ENCODE results near the gene PCDHB6.
"Not testable (repeated sequence)": the region's sequence is repeated elsewhere in the genome, so short reads cannot be mapped to it uniquely, and the experiment has no call there.

The PCDHB6 gene

DNA sequence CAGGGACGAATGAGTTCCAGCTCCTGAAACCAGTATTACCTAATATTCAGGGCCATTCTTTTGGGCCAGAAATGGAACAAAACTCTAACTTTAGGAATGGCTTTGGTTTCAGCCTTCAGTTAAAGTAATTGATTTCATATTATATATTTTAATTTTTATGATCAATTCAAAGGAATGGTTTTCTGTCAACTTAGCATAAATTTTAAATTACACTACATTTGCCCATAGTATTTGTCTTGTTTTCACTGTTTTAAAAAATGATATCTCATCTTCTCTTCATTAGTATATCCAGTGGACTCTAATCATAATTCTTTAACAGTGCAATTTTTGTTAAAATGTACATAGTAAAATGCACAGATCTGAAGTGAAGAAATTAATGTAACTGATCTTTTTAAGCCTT lies 30.5 kb downstream of the PCDHB6 start:
- Histone ChIP-seq H3K9me3 (ENCODE audit: low read depth, low read length) (no peaks in the 10 kb centered on the region), H3K27ac (no peak overlapping the region), H3K4me3 (no peak overlapping the region), H3K9ac (ENCODE audit: insufficient read length) (no peak overlapping the region), H3K36me3 (ENCODE audit: insufficient read depth, low read length) (no peaks in the 10 kb centered on the region)
- TF ChIP-seq FOXP2 (optimal IDR thresholded peaks at IDR 0.05; ENCODE audit: control extremely low read depth, extremely low read length, insufficient read depth), result no peak
- TF ChIP-seq POLR2AphosphoS5 (IDR thresholded peaks at IDR 0.05; ENCODE audit: borderline replicate concordance, low read depth, low read length), result no peak
- no peak for TF ChIP-seq EZH2 (IDR thresholded peaks at IDR 0.05)
- DNase-seq (ENCODE audit: low read depth, low spot score), result no peak

DNA sequence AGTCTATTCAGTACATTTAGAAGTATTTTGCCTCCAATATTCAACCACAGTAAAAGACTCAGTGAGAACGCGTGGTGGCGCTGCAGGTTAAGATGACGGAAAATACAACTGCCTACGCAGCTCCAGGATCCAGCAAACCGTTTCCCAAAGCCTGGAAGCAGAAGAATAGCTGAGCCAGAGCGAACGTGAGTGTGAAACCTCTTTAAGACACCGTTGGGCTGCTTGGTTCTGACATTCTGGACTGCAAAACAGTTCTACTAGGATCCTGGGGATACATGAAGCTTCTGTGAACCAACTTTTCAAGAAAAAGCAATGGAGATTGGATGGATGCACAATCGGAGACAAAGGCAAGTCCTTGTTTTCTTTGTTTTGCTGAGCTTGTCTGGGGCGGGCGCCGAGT lies 32.4 kb downstream of the PCDHB6 start, which contains the start of gene PCDHB16:
PCDHB16 (plus strand) TSS at position 140 of the 400 bp plus-strand sequence; CDS start at position 313, 173 bp downstream.
- Histone ChIP-seq H3K27ac (no peak within 1 kb of the TSS), H3K9me3 (ENCODE audit: low read depth, low read length) (no peaks in the 10 kb centered on the region), H3K4me3 (peak within 1 kb of the TSS; percentile 77), H3K9ac (ENCODE audit: insufficient read length) (peak within 1 kb of the TSS; percentile 76), H3K36me3 (ENCODE audit: insufficient read depth, low read length) (no peaks in the 10 kb centered on the region)
- TF ChIP-seq POLR2AphosphoS5 (IDR thresholded peaks at IDR 0.05; ENCODE audit: borderline replicate concordance, low read depth, low read length), result peak; percentile 44; the same call in 1 of the 2 replicates
- TF ChIP-seq FOXP2 (optimal IDR thresholded peaks at IDR 0.05; ENCODE audit: control extremely low read depth, extremely low read length, insufficient read depth), result no peak
- DNase-seq (ENCODE audit: low read depth, low spot score), result peak; percentile 68

DNA sequence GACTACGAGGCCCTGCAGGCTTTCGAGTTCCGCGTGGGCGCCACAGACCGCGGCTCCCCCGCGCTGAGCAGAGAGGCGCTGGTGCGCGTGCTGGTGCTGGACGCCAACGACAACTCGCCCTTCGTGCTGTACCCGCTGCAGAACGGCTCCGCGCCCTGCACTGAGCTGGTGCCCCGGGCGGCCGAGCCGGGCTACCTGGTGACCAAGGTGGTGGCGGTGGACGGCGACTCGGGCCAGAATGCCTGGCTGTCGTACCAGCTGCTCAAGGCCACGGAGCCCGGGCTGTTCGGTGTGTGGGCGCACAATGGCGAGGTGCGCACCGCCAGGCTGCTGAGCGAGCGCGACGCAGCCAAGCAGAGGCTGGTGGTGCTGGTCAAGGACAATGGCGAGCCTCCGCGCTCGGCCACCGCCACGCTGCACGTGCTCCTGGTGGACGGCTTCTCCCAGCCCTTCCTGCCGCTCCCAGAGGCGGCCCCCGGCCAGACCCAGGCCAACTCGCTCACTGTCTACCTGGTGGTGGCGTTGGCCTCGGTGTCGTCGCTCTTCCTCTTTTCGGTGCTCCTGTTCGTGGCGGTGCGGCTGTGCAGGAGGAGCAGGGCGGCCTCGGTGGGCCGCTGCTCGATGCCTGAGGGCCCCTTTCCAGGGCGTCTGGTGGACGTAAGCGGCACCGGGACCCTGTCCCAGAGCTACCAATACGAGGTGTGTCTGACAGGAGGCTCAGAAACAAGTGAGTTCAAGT lies 34.4 kb downstream of the PCDHB6 start:
- not testable (repeated sequence) for H3K27ac ChIP-seq; H3K9ac ChIP-seq (ENCODE audit: insufficient read length); H3K36me3 ChIP-seq (ENCODE audit: insufficient read depth, low read length); H3K9me3 ChIP-seq (ENCODE audit: low read depth, low read length); DNase-seq (ENCODE audit: low read depth, low spot score); H3K4me3 ChIP-seq

DNA sequence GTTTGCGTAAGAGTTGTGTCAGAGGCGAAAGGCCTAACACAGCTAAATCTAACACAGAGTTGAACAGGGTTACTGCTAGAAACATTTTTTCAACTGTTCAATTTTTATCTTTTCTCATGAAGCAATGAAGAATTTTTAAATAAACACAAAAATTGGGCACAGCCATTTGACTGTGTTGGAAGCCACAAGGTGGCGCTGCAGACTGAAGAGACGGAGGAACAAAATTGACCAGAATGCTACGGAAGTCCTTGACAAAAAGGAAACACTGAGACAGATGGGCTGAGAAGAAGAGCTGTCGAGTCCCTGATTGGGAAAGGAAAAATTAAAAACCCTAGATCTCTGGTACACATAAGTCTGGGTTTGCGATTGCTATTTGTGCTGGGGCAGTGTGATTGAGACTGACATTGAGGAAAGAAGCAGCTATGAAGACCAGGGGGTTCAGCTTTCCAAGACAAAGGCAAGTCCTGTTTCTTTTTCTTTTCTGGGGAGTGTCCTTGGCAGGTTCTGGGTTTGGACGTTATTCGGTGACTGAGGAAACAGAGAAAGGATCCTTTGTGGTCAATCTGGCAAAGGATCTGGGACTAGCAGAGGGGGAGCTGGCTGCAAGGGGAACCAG lies 37.1 kb downstream of the PCDHB6 start, which contains the start of gene PCDHB9:
PCDHB9 (plus strand) TSS at position 265 of the 616 bp plus-strand sequence; CDS start at position 423, 158 bp downstream.
- peak within 1 kb of the TSS; percentile 66 for H3K9ac ChIP-seq (ENCODE audit: insufficient read length)
- H3K9me3 ChIP-seq (ENCODE audit: low read depth, low read length), result no peaks in the 10 kb centered on the region
- no peak within 1 kb of the TSS for H3K27ac ChIP-seq
- peak within 1 kb of the TSS; percentile 66 for H3K4me3 ChIP-seq
- TF ChIP-seq FOXP2 (optimal IDR thresholded peaks at IDR 0.05; ENCODE audit: control extremely low read depth, extremely low read length, insufficient read depth) (no peak), POLR2AphosphoS5 (IDR thresholded peaks at IDR 0.05; ENCODE audit: borderline replicate concordance, low read depth, low read length) (no peak), EZH2 (IDR thresholded peaks at IDR 0.05) (no peak)
- DNase-seq (ENCODE audit: low read depth, low spot score), result no peak
- H3K36me3 ChIP-seq (ENCODE audit: insufficient read depth, low read length), result no peaks in the 10 kb centered on the region

DNA sequence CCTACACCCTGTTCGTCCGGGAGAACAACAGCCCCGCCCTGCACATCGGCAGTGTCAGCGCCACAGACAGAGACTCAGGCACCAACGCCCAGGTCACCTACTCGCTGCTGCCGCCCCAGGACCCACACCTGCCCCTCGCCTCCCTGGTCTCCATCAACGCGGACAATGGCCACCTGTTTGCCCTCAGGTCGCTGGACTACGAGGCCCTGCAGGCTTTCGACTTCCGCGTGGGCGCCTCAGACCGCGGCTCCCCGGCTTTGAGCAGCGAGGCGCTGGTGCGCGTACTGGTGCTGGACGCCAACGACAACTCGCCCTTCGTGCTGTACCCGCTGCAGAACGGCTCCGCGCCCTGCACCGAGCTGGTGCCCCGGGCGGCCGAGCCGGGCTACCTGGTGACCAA lies 38.8 kb downstream of the PCDHB6 start:
- not testable (repeated sequence) for H3K9ac ChIP-seq (ENCODE audit: insufficient read length); H3K27ac ChIP-seq; DNase-seq (ENCODE audit: low read depth, low spot score); H3K4me3 ChIP-seq; H3K36me3 ChIP-seq (ENCODE audit: insufficient read depth, low read length); H3K9me3 ChIP-seq (ENCODE audit: low read depth, low read length)

DNA sequence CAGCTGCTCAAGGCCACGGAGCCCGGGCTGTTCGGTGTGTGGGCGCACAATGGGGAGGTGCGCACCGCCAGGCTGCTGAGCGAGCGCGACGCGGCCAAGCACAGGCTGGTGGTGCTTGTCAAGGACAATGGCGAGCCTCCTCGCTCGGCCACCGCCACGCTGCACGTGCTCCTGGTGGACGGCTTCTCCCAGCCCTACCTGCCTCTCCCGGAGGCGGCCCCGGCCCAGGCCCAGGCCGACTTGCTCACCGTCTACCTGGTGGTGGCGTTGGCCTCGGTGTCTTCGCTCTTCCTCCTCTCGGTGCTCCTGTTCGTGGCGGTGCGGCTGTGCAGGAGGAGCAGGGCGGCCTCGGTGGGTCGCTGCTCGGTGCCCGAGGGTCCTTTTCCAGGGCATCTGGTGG lies 39.3 kb downstream of the PCDHB6 start:
- H3K27ac ChIP-seq; H3K4me3 ChIP-seq; H3K9ac ChIP-seq (ENCODE audit: insufficient read length); H3K9me3 ChIP-seq (ENCODE audit: low read depth, low read length); H3K36me3 ChIP-seq (ENCODE audit: insufficient read depth, low read length); DNase-seq (ENCODE audit: low read depth, low spot score): not testable (repeated sequence)

DNA sequence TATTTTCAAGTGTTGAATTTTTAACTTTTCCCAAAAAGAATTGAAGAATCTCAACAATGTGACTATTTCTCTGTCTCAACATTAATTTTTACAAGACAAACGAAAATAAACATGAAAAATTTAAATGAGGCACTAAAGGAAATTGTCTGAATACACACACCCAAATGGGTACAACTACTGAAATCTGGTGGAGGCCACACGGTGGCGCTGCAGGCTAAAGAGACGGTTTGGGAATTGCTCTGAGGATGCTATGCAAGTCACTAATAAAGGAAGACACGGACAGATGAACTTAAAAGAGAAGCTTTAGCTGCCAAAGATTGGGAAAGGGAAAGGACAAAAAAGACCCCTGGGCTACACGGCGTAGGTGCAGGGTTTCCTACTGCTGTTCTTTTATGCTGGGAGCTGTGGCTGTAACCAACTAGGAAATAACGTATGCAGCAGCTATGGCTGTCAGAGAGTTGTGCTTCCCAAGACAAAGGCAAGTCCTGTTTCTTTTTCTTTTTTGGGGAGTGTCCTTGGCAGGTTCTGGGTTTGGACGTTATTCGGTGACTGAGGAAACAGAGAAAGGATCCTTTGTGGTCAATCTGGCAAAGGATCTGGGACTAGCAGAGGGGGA lies 42.4 kb downstream of the PCDHB6 start, which contains the start of gene PCDHB10:
PCDHB10 (plus strand) TSS at position 244 of the 616 bp plus-strand sequence; CDS start at position 444, 200 bp downstream.
- DNase-seq (ENCODE audit: low read depth, low spot score), result no peak
- no peak within 1 kb of the TSS for H3K4me3 ChIP-seq

DNA sequence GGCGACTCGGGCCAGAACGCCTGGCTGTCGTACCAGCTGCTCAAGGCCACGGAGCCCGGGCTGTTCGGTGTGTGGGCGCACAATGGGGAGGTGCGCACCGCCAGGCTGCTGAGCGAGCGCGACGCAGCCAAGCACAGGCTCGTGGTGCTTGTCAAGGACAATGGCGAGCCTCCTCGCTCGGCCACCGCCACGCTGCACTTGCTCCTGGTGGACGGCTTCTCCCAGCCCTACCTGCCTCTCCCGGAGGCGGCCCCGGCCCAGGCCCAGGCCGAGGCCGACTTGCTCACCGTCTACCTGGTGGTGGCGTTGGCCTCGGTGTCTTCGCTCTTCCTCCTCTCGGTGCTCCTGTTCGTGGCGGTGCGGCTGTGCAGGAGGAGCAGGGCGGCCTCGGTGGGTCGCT lies 44.5 kb downstream of the PCDHB6 start:
- H3K4me3 ChIP-seq; H3K9ac ChIP-seq (ENCODE audit: insufficient read length); H3K36me3 ChIP-seq (ENCODE audit: insufficient read depth, low read length); H3K9me3 ChIP-seq (ENCODE audit: low read depth, low read length); H3K27ac ChIP-seq; DNase-seq (ENCODE audit: low read depth, low spot score): not testable (repeated sequence)

More for the DNA sequence above, 42.4 kb downstream of the PCDHB6 start, which contains the start of gene PCDHB10:
- Histone ChIP-seq H3K9me3 (ENCODE audit: low read depth, low read length) (no peaks in the 10 kb centered on the region; the same call in 1 of the 2 replicates), H3K36me3 (ENCODE audit: insufficient read depth, low read length) (no peaks in the 10 kb centered on the region), H3K27ac (no peak within 1 kb of the TSS), H3K9ac (ENCODE audit: insufficient read length) (no peak within 1 kb of the TSS)
- TF ChIP-seq POLR2AphosphoS5 (IDR thresholded peaks at IDR 0.05; ENCODE audit: borderline replicate concordance, low read depth, low read length) (no peak), FOXP2 (optimal IDR thresholded peaks at IDR 0.05; ENCODE audit: control extremely low read depth, extremely low read length, insufficient read depth) (no peak), EZH2 (IDR thresholded peaks at IDR 0.05) (no peak)

DNA sequence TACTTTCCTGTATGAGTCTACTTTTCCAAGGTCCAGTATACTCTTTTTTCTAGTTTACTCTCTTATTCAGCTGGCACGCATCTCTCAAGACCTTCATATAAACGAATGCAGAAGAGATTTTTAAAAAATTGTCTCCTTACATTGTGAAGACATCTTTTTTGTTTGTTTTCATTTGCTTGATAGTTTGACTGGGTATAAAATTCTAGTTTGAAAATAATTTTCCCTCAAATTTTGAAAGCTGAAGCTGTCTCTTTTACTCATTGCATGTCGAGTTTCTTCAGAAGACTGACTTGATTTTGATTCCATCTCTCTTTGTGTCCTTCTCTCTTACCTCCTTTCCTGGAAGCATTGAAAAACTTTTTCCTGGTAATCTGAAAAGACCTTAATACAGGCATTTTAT lies 46.5 kb downstream of the PCDHB6 start:
- no peak for TF ChIP-seq EZH2 (IDR thresholded peaks at IDR 0.05)
- no peak for TF ChIP-seq FOXP2 (optimal IDR thresholded peaks at IDR 0.05; ENCODE audit: control extremely low read depth, extremely low read length, insufficient read depth)
- TF ChIP-seq POLR2AphosphoS5 (IDR thresholded peaks at IDR 0.05; ENCODE audit: borderline replicate concordance, low read depth, low read length), result no peak

More for the DNA sequence above, 46.5 kb downstream of the PCDHB6 start:
- H3K36me3 ChIP-seq (ENCODE audit: insufficient read depth, low read length), result no peaks in the 10 kb centered on the region
- H3K27ac ChIP-seq, result no peak overlapping the region
- H3K4me3 ChIP-seq, result no peak overlapping the region
- no peak overlapping the region for H3K9ac ChIP-seq (ENCODE audit: insufficient read length)
- H3K9me3 ChIP-seq (ENCODE audit: low read depth, low read length), result no peaks in the 10 kb centered on the region; the same call in 1 of the 2 replicates
- no peak for DNase-seq (ENCODE audit: low read depth, low spot score)
